HG02571 (cell line): ENCODE data around the gene ANAPC16.
"Not testable (repeated sequence)": the region's sequence is repeated elsewhere in the genome, so short reads cannot be mapped to it uniquely, and the experiment has no call there.

Experiments used
- ATAC-seq: cut with Tn5 transposase; IDR thresholded peaks from one replicate; pipeline ENCODE4 v1.9.1; 2021; ENCODE audit warnings: mild to moderate bottlenecking, moderate library complexity; ENCODE audit not compliant: unreplicated experiment

Gene ANAPC16

GRCh38 chr10:72211381-72211780, 4.4 kb upstream of the ANAPC16 start:
- ATAC-seq, result not testable (repeated sequence)

- not testable (repeated sequence) for ATAC-seq
Measured at GRCh38 chr10:72211832-72212231, 4.0 kb upstream of the ANAPC16 start.

GRCh38 chr10:72218325-72218724, 2.5 kb downstream of the ANAPC16 start:
- ATAC-seq, result no peak

GRCh38 chr10:72218726-72219125, 2.9 kb downstream of the ANAPC16 start:
- ATAC-seq, result no peak

- ATAC-seq, result no peak
Measured at GRCh38 chr10:72219235-72219814, 3.5 kb downstream of the ANAPC16 start.

- ATAC-seq, result no peak
Measured at GRCh38 chr10:72220637-72221036, 4.8 kb downstream of the ANAPC16 start.

GRCh38 chr10:72221278-72221677, 5.5 kb downstream of the ANAPC16 start:
- ATAC-seq, result no peak

GRCh38 chr10:72223743-72224101, 7.9 kb downstream of the ANAPC16 start:
- ATAC-seq, result no peak

GRCh38 chr10:72224191-72224590, 8.4 kb downstream of the ANAPC16 start:
- ATAC-seq, result not testable (repeated sequence)

GRCh38 chr10:72226418-72227027, 10.7 kb downstream of the ANAPC16 start:
- no peak for ATAC-seq

GRCh38 chr10:72227826-72228225, 12.0 kb downstream of the ANAPC16 start:
- no peak for ATAC-seq

- no peak for ATAC-seq
Measured at GRCh38 chr10:72228318-72228751, 12.5 kb downstream of the ANAPC16 start.

GRCh38 chr10:72229261-72230251, 13.7 kb downstream of the ANAPC16 start:
- ATAC-seq, result no peak

GRCh38 chr10:72233621-72234020, 17.8 kb downstream of the ANAPC16 start:
- ATAC-seq, result no peak

GRCh38 chr10:72234560-72235095, 18.8 kb downstream of the ANAPC16 start:
- ATAC-seq, result no peak

- no peak for ATAC-seq
Measured at GRCh38 chr10:72235544-72236279, 19.9 kb downstream of the ANAPC16 start.

GRCh38 chr10:72238392-72239175, 22.8 kb downstream of the ANAPC16 start:
- no peak for ATAC-seq

GRCh38 chr10:72239409-72239808, 23.6 kb downstream of the ANAPC16 start:
- no peak for ATAC-seq

- no peak for ATAC-seq
Measured at GRCh38 chr10:72240371-72240770, 24.6 kb downstream of the ANAPC16 start.

GRCh38 chr10:72241691-72242252, 26.0 kb downstream of the ANAPC16 start:
- no peak for ATAC-seq
